H9 (cell line): ENCODE data around the gene C1orf159. TPM values are rescaled to one million over a fixed set of nuclear protein-coding genes. Genes with fewer than 3 reads are reported as not detected.
A peak's percentile ranks its signal among the peaks of the same experiment; 100 is the strongest.
"Not testable (repeated sequence)": the region's sequence is repeated elsewhere in the genome, so short reads cannot be mapped to it uniquely, and the experiment has no call there.

ENCODE experiments used
- DNase-seq: peaks from one replicate; pipeline ENCODE4 v3.0.0-alpha.2; 2017
- H2AFZ ChIP-seq: one replicate; pipeline ENCODE4 v1.6.1; 2013; ENCODE audit warnings: mild to moderate bottlenecking, low read length, control low read depth, moderate library complexity
- H2AK5ac ChIP-seq: 2 replicates; pipeline ENCODE4 v1.6.1; 2013; ENCODE audit warnings: low read length, control low read depth, mixed read lengths; ENCODE audit not compliant: insufficient read length
- H2BK120ac ChIP-seq: one replicate; pipeline ENCODE4 v1.6.1; 2013; ENCODE audit warnings: low read depth, mild to moderate bottlenecking, low read length, control low read depth, inconsistent platforms; ENCODE audit not compliant: poor library complexity, severe bottlenecking
- H2BK12ac ChIP-seq: 2 replicates; pipeline ENCODE4 v1.6.1; 2013; ENCODE audit warnings: low read length, control low read depth, mixed read lengths, low read depth; ENCODE audit not compliant: insufficient read length
- H2BK15ac ChIP-seq: 2 replicates; pipeline ENCODE4 v1.6.1; 2013; ENCODE audit warnings: low read depth, low read length, control low read depth
- H2BK20ac ChIP-seq: one replicate; pipeline ENCODE4 v1.6.1; 2013; ENCODE audit warnings: low read depth, mild to moderate bottlenecking, low read length, control low read depth, inconsistent platforms; ENCODE audit not compliant: poor library complexity, severe bottlenecking
- H2BK5ac ChIP-seq: 2 replicates; pipeline ENCODE4 v1.6.1; 2013; ENCODE audit warnings: low read length, control low read depth, mixed read lengths; ENCODE audit not compliant: insufficient read length
- H3K14ac ChIP-seq: 2 replicates; pipeline ENCODE4 v1.6.1; 2013; ENCODE audit warnings: low read length, control low read depth; ENCODE audit not compliant: insufficient read depth
- H3K18ac ChIP-seq: 2 replicates; pipeline ENCODE4 v1.6.1; 2013; ENCODE audit warnings: low read depth, mild to moderate bottlenecking, mixed read lengths, low read length, control low read depth; ENCODE audit not compliant: insufficient read length
- H3K23ac ChIP-seq: 2 replicates; pipeline ENCODE4 v1.6.1; 2013; ENCODE audit warnings: low read length, control low read depth, mixed read lengths, low read depth; ENCODE audit not compliant: insufficient read length
- H3K23me2 ChIP-seq: 2 replicates; pipeline ENCODE4 v1.6.1; 2013; ENCODE audit warnings: low read depth, mild to moderate bottlenecking, mixed read lengths, low read length, control low read depth; ENCODE audit not compliant: insufficient read length, poor library complexity, severe bottlenecking
- H3K27ac ChIP-seq: 2 replicates; pipeline ENCODE4 v1.5.1; 2013; ENCODE audit warnings: low read length, control low read depth, mixed read lengths, low read depth; ENCODE audit not compliant: insufficient read length
- H3K27me3 ChIP-seq: 2 replicates; pipeline ENCODE4 v1.6.1; 2013; ENCODE audit warnings: low read length, control low read depth, inconsistent platforms; ENCODE audit not compliant: insufficient read depth
- H3K4ac ChIP-seq: 2 replicates; pipeline ENCODE4 v1.6.1; 2013; ENCODE audit warnings: low read depth, mild to moderate bottlenecking, control low read depth, inconsistent platforms, low read length, moderate library complexity
- H3K4me1 ChIP-seq: 2 replicates; pipeline ENCODE4 v1.6.1; 2013; ENCODE audit warnings: low read length, control low read depth, inconsistent platforms; ENCODE audit not compliant: insufficient read depth
- H3K4me2 ChIP-seq: 2 replicates; pipeline ENCODE4 v1.6.1; 2013; ENCODE audit warnings: low read length, control low read depth, mixed read lengths; ENCODE audit not compliant: insufficient read length, insufficient read depth
- H3K56ac ChIP-seq: 2 replicates; pipeline ENCODE4 v1.6.1; 2013; ENCODE audit warnings: low read depth, mild to moderate bottlenecking, mixed read lengths, low read length, control low read depth; ENCODE audit not compliant: insufficient read length
- H3K79me1 ChIP-seq: 2 replicates; pipeline ENCODE4 v1.6.1; 2013; ENCODE audit warnings: low read depth, mild to moderate bottlenecking, moderate library complexity, low read length, control low read depth, inconsistent platforms; ENCODE audit not compliant: insufficient read depth, poor library complexity, severe bottlenecking
- H3K79me2 ChIP-seq: 2 replicates; pipeline ENCODE4 v1.6.1; 2013; ENCODE audit warnings: low read length, control low read depth, inconsistent platforms; ENCODE audit not compliant: insufficient read depth
- H3K9ac ChIP-seq: 2 replicates; pipeline ENCODE4 v1.6.1; 2013; ENCODE audit warnings: low read length, control low read depth, mixed read lengths; ENCODE audit not compliant: insufficient read length; ENCODE audit errors: extremely low read depth
- H3K9me3 ChIP-seq: one replicate; pipeline ENCODE4 v1.6.1; 2013; ENCODE audit warnings: low read depth, low read length, inconsistent platforms; ENCODE audit not compliant: control insufficient read depth
- H3T11ph ChIP-seq: one replicate; pipeline ENCODE4 v1.6.1; 2013; ENCODE audit warnings: mild to moderate bottlenecking, low read length, control low read depth, inconsistent platforms
- H4K20me1 ChIP-seq: one replicate; pipeline ENCODE4 v1.6.1; 2013; ENCODE audit not compliant: control insufficient read depth, insufficient read length, insufficient read depth
- H4K5ac ChIP-seq: 2 replicates; pipeline ENCODE4 v1.6.1; 2013; ENCODE audit warnings: low read depth, mild to moderate bottlenecking, mixed read lengths, low read length, control low read depth; ENCODE audit not compliant: insufficient read length
- H4K8ac ChIP-seq: replicated peaks from 2 replicates; pipeline ENCODE4 v1.6.1; 2013; ENCODE audit warnings: low read length, control low read depth, mixed read lengths, low read depth; ENCODE audit not compliant: insufficient read length
- H4K91ac ChIP-seq: 2 replicates; pipeline ENCODE4 v1.6.1; 2013; ENCODE audit warnings: low read depth, mild to moderate bottlenecking, moderate library complexity, mixed read lengths, low read length, control low read depth; ENCODE audit not compliant: insufficient read length
- H3K27ac Mint-ChIP-seq, 3 experiments: 2 replicates in 2 of 3; 3 replicates in 1 of 3; pipeline ENCODE4 v1.8.0; 2020 to 2021; ENCODE audit warnings: mixed read lengths in 3 of 3, mild to moderate bottlenecking in 1 of 3, moderate library complexity in 1 of 3
- H3K27me3 Mint-ChIP-seq: 2 replicates; pipeline ENCODE4 v1.8.0; 2021; ENCODE audit warnings: low read depth, mild to moderate bottlenecking, moderate library complexity, mixed read lengths
- H3K36me3 Mint-ChIP-seq, 3 experiments: 2 replicates in 2 of 3; 3 replicates in 1 of 3; pipeline ENCODE4 v1.8.0; 2020 to 2021; ENCODE audit warnings: low read depth in 3 of 3, mixed read lengths in 3 of 3; ENCODE audit not compliant: insufficient read depth in 1 of 3
- H3K4me1 Mint-ChIP-seq, 2 experiments: 2 replicates each; pipeline ENCODE4 v1.8.0; 2020; ENCODE audit warnings: mixed read lengths in 2 of 2
- H3K4me3 Mint-ChIP-seq, 2 experiments: 2 replicates in 1 of 2; 3 replicates in 1 of 2; pipeline ENCODE4 v1.8.0; 2020 to 2021; ENCODE audit warnings: mild to moderate bottlenecking in 2 of 2, mixed read lengths in 2 of 2, moderate library complexity in 1 of 2
- H3K9me3 Mint-ChIP-seq, 2 experiments: 2 replicates in 1 of 2; 3 replicates in 1 of 2; pipeline ENCODE4 v1.8.0; 2020; ENCODE audit warnings: mild to moderate bottlenecking in 2 of 2, mixed read lengths in 2 of 2, moderate library complexity in 1 of 2
- WGBS: extraction: QIAGEN DNeasy Blood & Tissue Kit; methylation state at CpG from one replicate; pipeline ENCODE4 v1.1.7; 2013; ENCODE audit warnings: missing lambda C conversion rate, low lambda C conversion rate, mixed read lengths; ENCODE audit not compliant: insufficient read length; ENCODE audit errors: extremely low coverage; 5-methylcytosine and 5-hydroxymethylcytosine counted together
- total RNA-seq: library from RNA; stranded (reverse); gene quantifications from 2 replicates; pipeline ENCODE4 v1.2.1, GENCODE V29; 2021
- TF ChIP-seq, protein P1 (sequence below): fragments of 200-600 bp; sonication (generic); conservative IDR thresholded peaks from 3 replicates; pipeline ENCODE4 v1.8.0; 2021; ENCODE audit warnings: antibody characterized with exemption, mild to moderate bottlenecking

C1orf159 gene
- total RNA-seq, 1 experiment from 2014 or later: 12.3 TPM

DNA sequence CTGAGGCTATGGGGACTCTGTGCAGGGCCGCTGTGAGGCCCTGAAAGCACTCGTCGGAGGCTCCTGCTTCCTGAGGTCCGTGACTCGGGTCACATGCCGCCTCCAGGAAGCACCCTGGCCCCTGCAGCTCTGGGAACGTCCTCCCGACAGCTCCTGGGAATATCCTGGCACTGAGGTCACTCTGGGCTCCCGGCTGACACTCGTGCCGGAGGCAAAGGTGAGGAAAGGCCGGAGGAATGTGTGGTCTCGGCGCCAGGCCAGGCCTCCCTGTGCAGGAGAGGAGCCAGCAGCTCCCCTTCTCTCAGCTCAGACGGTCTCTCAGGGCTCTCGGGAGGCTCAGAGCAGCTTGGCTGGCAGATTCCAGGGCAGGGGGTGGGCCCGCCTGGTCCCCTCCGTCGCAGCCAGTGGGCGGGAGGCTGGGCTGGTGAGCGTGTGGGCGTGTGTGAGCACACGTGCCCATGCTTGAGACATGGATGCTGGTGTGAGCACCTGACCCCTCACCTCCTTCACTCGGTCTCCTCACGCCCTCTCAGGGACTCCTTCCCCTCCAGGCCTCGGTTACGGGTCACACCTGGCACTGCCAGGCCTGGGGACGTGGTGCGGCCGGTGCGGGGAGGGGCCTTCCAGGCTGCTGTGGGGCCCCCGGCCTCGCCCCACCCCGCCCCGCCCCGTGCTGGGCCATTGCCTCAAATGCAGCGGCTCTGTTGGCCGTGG is 36.3 kb downstream of the C1orf159 start:
- Histone ChIP-seq H3K4ac (no peak overlapping the region), H2BK20ac (no peak overlapping the region), H2BK12ac (no peak overlapping the region), H3K27me3 (no peaks in the 10 kb centered on the region), H2AK5ac (no peak overlapping the region), H3K27ac (no peak overlapping the region), H2BK15ac (no peak overlapping the region), H4K91ac (no peak overlapping the region), H3K18ac (no peak overlapping the region), H3K79me1 (no peaks in the 10 kb centered on the region), H2BK120ac (no peak overlapping the region), H4K8ac (no peak overlapping the region), H3K23me2 (peaks cover 6% of the 10 kb centered on the region), H3K14ac (no peak overlapping the region; the same call in 1 of the 2 replicates), H4K5ac (no peak overlapping the region), H3K9ac (no peak overlapping the region), H3K9me3 (no peaks in the 10 kb centered on the region), H3K4me1 (no peaks in the 10 kb centered on the region; the same call in 1 of the 2 replicates), H3K56ac (no peak overlapping the region), H2AFZ (no peak overlapping the region), H3T11ph (no peak overlapping the region), H3K4me2 (peak overlapping the region; percentile 38), H3K23ac (no peak overlapping the region), H4K20me1 (no peaks in the 10 kb centered on the region), H2BK5ac (no peak overlapping the region), H3K79me2 (no peaks in the 10 kb centered on the region)
- Mint-ChIP-seq H3K9me3 (no peaks in the 10 kb centered on the region; a peak in 1 of 5 replicates), H3K27ac (no peak overlapping the region), H3K4me3 (peak overlapping the region; percentile 38 to 42; a peak in 3 of 5 replicates), H3K36me3 (peaks cover 0 to 7% (median 0%) of the 10 kb centered on the region in 3 experiments; a peak in 5 of 7 replicates), H3K4me1 (peaks cover 0 to 3% of the 10 kb centered on the region in 2 experiments; a peak in 1 of 4 replicates), H3K27me3 (peaks cover 13% of the 10 kb centered on the region)
- DNase-seq: peak; percentile 81
- TF ChIP-seq, protein P1, sequence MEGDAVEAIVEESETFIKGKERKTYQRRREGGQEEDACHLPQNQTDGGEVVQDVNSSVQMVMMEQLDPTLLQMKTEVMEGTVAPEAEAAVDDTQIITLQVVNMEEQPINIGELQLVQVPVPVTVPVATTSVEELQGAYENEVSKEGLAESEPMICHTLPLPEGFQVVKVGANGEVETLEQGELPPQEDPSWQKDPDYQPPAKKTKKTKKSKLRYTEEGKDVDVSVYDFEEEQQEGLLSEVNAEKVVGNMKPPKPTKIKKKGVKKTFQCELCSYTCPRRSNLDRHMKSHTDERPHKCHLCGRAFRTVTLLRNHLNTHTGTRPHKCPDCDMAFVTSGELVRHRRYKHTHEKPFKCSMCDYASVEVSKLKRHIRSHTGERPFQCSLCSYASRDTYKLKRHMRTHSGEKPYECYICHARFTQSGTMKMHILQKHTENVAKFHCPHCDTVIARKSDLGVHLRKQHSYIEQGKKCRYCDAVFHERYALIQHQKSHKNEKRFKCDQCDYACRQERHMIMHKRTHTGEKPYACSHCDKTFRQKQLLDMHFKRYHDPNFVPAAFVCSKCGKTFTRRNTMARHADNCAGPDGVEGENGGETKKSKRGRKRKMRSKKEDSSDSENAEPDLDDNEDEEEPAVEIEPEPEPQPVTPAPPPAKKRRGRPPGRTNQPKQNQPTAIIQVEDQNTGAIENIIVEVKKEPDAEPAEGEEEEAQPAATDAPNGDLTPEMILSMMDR: no peak
- no CpG with 5 or more reads among the region's 38 CpGs for WGBS

DNA sequence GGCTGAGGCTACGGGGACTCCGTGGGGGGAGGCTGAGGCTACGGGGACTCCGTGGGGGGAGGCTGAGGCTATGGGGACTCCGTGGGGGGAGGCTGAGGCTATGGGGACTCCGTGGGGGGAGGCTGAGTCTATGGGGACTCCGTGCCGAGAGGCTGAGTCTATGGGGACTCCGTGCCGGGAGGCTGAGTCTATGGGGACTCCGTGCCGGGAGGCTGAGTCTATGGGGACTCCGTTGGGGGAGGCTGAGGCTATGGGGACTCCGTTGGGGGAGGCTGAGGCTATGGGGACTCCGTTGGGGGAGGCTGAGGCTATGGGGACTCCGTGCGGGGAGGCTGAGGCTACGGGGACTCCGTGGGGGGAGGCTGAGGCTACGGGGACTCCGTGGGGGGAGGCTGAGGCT is 38.5 kb downstream of the C1orf159 start:
- H3K4me3 Mint-ChIP-seq, H3K23me2 ChIP-seq, H3K9me3 Mint-ChIP-seq: not testable (repeated sequence)

More for the DNA sequence above, 38.5 kb downstream of the C1orf159 start:
- H3K9ac ChIP-seq, H2AFZ ChIP-seq, H3K36me3 Mint-ChIP-seq, DNase-seq, H2AK5ac ChIP-seq, H3K4me1 ChIP-seq, H3K79me2 ChIP-seq, H3T11ph ChIP-seq, H2BK120ac ChIP-seq, H3K27ac Mint-ChIP-seq, H4K20me1 ChIP-seq, H3K9me3 ChIP-seq, H4K91ac ChIP-seq, H3K14ac ChIP-seq, H2BK20ac ChIP-seq, H3K27me3 ChIP-seq, H3K79me1 ChIP-seq, H3K23ac ChIP-seq, H3K4me2 ChIP-seq, H3K4ac ChIP-seq, H4K8ac ChIP-seq, H2BK5ac ChIP-seq, H3K4me1 Mint-ChIP-seq, H3K18ac ChIP-seq, H2BK15ac ChIP-seq, H3K27ac ChIP-seq, H3K56ac ChIP-seq, H4K5ac ChIP-seq, H2BK12ac ChIP-seq: not testable (repeated sequence)
- peaks cover 18% of the 10 kb centered on the region for H3K27me3 Mint-ChIP-seq
- WGBS: no CpG with 5 or more reads among the region's 21 CpGs
